Activated effector memory CD4-positive, alpha-beta T cell treated with Interleukin-2 at 50 U/mL for 16 hours (primary cell): ENCODE measurements around the gene SPOCD1.

Source experiments
- DNase-seq: peaks from one replicate; pipeline ENCODE4 v3.0.0-alpha.2; 2020

The SPOCD1 gene

DNA sequence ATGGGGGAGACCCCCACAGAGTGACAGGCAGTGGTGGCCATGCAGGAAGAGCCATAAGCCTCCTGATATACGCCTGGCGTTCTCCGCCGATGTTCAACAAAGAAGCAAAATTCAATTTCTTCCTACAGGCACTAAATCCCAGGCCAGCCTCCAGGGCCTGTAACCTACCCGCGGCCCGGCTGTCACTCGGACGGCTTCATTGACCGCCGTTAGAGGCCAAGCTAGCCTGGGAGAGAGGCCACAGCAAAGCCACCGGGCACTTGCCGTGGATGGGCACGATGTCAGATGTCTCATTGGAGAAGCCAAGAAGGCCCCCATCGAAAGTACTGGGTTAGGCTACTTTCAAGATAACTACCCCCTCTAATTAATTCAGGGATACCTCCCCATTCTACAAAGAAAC, 61.4 kb downstream of the SPOCD1 start:
- DNase-seq: no peak

DNA sequence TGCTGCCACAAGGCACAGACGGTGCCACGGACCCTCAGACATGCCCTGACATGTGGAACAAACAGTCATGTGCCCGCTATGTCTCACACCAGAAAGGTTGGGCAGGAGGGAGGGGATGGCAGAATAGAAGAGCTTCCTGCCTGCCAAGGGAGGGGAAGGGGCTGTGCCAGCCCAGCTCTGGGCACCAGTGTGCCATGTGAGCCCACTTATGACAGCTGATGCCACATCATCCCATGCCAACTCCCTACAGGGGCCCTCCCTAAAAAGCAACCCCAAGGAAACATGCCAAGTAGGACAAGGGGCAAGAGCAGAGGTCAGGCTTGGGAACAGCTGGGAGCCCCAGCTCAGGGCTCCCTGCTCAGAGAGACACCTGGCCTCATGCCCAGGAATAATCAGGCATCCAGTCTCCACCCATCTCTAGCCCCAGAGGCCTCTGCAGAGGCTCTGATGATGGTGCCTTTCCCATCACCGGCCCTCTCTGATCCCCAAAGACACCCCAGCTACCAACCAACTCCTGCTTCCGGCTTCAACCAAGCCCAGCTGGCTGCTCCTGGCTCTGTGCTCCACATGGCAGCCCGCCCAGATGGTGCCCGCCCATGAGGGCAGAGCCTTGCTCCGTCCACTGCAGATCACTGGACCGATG, 62.0 kb downstream of the SPOCD1 start:
- no peak for DNase-seq

DNA sequence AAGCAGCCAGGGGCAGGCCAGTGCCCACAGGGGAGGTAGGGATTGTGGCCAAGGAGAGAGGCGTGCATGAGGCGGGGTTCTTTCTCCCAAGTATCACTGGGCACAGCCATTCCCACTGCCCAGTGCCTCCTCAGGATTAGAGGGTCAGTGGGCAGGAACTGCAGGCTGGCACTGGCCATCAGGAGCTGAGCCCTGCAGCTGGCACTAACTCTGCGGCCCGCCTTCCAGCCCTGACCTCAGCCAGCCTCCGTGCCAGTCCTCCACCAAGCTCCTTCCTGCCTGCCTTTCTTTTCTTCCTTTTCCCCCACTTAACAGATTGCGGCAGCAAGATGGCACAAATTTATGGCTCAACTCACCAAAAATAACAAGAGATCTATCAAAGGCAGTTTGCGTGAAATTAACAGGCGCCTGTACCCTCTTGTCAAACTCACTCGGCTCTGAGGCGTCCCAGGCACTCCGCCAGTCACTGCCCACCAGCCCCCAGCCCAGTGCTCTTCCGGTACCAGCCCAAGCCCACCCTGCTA, 62.8 kb downstream of the SPOCD1 start:
- no peak for DNase-seq

DNA sequence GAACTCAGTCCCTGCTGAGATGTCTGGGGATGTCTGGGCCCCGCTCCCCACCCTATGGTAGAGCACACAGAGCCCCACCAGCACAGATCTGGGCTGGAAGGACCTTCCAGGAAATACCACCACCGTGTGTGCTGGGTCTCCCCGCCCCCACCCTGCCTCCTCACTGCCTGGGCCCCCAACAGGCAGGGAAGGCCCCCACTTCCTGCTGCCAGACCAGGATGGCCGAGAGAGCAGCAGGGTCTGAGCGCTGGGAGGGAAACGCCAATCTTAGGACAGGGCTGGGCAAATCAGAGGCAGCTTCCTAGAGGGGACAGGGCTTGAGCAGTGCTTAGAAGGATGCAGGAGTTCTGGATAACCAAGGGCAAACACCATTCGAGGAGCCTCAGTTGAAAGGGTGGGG, 63.6 kb downstream of the SPOCD1 start:
- no peak for DNase-seq

DNA sequence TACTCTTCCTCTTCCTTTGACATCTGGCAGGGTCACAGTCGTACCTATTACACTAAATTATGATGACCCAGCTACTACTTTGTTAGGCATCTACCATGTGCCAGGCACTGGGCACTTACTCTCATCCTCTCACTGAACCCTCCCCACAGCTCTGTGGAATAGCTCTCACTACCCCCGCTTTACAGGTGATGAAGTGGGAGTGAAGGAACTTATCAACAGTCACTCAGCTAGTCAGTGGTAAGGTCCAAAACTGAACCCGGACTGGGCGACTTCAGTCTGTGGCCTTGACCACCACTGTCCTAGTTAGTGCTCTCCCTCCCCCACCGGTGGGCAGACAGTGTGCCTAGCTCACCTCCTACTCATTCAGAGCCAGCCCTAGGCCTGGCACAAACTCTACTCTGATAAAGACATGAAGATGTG, 64.0 kb downstream of the SPOCD1 start:
- DNase-seq: no peak

DNA sequence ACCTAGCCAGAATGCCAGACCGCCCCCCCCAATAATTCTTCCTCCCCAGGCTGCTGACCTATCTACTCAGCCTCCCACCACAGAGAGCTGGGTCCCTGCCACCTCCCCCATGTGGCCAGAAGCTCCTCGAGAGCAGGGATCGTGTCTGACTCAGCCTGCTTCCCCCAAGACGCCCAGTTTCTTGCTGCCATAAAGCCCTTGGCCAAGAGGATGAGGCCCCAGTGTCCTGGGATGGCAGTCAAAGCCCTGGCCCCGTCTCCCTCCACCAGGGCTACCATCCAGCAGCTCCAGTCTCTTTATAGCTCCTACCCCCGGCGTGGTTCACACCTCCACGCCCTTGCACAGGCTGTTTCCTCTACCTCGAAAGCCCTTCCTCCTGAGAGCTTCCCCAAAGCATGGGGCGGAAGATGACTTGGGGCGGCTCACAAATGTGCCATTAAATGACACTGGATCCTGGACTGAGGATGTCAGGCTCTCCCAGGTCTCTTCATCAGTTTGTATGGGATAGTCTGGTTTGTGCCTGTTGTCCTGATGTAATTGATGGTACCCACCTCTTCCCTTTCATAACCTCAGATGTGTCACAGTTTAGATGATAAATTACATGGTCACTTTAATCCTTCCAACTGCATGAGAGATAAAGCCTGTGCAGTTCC, 64.8 kb downstream of the SPOCD1 start:
- peak; percentile 22 for DNase-seq

DNA sequence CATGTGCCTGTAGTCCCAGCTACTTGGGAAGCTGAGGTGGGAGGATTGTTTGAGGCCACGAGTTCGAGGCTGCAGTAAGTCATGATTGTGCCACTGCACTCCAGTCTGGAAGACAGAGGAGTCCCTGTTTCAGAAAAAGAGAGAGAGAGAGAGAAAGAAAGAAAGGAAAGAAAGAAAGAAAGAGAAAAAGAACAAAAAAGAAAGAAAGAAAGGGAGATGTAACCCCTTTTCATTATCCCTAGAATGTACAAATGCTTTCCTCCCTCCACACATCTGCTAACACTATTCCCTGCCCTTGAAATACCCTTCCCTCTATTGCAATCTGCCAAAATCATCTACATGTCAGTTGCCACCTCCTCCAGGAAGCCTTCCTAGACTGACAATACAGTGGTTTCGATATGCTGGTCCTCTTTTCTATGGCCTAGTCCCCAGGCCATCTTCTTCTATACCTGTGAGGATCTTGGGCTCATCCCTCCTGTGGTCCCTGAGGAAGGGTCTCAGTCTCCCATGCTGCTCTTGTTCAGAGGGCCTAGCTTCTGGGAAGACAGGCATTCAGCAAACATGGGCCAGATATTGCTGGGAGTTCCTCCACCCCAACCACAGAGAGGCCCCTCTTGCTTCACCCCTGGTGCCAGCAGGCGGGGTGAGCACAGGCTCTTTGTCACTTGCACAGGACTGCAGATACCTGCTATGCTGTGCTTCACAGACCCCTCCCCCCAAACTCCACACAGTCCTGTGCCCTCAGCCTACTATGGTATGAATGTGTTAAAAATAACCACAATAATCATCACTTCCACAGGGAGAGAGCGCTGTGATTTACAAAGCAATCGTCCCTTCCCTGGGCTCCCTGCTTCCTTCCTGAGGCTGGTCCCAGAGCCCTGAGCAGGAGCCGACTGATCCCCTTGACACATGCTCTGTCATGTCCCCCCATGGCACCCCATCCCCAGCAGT, 65.8 kb downstream of the SPOCD1 start:
- no peak for DNase-seq

DNA sequence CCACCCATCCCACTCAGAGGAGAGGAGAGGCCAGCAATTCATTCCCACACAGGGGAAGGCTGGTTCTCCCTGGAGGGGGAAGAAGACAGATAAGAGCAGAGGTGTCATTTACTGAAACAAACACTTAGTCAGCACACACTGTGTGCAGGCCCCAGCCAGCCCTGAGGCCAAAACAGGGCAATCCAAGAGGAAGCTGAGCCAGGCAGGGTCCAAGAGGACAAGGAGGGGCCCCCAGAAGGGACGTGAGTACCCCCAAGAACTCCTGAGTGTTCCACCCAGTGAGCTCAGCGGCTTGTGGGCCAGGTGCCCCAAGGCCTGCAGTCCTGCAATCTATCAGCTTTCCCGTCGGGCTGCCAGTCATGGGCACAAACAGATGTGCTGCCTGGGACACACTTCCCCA, 67.5 kb downstream of the SPOCD1 start:
- DNase-seq: no peak

DNA sequence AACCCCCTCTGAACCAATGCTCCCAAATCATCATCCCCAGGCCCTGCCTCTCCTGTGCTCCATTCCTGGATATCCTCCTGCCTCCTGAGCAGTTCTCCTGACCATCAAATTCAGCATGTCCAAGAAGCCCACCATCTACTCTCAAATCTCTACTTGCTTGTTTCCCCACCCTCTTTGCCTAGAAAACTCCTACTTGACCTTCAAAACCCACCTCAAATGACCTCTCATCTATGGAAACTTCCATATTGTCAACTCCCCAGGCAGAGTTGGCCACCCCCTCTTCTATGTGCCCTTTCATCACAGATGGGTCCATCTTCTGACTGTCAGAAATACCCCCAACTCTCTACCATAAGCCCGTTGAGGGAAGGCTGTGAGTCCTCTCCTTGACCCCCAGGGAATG, 68.5 kb downstream of the SPOCD1 start:
- no peak for DNase-seq

DNA sequence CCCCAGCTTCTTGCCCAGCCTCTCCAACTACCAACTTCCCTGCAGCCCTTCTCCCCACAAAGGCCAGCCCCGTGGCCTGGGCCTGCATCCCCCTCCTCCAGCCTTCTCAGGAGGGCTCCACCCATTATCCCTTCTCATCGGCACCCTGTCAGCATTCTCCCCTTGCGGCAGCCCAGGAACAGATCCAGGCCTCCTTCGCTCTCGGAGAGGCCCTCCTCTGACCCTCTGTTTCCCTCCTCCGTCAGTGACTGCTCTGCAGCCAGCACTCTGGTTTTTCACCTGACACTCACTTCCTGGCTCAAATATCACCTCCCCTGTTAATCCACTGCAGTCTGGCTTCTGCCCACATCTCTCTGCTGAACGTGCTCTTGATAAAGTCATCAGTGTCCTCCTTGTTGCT, 69.1 kb downstream of the SPOCD1 start:
- DNase-seq: no peak

DNA sequence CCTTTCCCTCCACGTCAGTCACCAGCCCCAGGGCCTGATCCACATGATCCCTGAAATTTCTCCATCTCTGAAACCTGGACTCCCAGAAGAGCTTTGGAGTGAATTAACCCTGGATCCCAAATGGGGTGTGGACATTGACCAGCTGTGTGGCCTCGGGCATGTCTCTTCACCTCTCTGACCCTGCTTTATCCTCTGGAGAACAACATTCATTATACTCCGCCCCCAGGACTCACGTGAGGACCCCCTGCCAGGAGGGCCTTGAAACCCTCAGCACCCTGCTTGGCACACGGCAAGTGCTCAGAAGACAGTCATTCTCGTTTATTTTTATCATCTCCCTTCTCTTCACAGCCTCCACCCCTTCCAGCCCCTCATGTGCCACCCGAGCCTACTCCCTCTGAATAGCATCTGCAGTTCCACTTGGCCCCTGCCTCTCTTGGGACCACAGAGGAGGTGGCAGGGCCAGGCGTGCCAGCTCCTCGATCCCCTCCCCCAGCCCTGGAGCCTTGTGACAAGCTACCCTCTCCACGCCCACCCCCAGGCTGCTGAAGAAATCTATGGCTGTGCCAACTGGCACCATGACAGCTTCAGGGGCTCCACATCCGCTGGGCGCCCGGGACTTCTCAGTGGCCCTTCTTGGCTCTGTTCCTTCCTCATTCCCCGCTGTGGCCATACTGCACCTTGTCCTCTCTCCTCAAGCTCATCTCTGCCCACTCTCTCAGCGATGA, 69.7 kb downstream of the SPOCD1 start:
- DNase-seq: no peak

DNA sequence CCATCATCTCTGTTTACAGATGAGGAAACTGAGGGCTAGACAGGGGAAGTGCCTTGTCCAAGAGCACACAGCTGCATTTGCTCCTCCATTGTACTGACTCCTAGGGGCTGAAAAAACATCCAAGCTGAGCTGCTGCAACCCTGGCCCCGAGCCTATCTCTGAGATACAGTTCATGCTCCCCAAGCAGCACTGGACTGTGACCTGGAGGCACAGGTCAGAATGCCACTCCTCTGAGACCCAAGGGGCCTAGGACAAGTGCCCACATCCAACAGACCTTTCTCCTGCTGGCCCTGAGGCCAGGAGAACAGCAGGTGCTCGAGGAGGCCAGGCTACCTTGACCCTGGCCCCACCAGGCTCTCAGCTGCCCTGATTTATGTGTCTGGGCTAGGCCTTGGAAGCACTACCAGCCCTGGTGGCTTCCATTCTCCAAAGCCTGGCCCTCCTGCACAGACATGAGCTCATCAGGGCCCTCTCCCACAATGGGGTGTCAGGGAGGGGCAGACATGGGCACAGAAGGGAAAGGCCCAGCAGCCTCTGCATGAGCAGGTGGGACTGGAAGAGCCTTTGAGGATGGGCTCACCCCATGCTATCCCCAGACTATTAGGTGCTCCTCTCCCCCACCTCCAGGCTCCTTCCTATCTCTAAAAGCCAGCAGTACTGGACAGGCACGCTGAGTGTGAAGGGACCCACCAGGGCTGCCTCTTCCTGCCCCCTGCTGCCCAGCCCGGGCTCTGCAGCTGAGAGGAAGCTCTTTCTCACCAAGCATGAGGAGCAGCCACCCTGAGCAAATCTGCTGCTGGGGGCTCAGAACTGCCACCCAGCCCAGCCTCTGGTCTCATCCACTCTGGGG, 70.5 kb downstream of the SPOCD1 start:
- peak; percentile 28 for DNase-seq

DNA sequence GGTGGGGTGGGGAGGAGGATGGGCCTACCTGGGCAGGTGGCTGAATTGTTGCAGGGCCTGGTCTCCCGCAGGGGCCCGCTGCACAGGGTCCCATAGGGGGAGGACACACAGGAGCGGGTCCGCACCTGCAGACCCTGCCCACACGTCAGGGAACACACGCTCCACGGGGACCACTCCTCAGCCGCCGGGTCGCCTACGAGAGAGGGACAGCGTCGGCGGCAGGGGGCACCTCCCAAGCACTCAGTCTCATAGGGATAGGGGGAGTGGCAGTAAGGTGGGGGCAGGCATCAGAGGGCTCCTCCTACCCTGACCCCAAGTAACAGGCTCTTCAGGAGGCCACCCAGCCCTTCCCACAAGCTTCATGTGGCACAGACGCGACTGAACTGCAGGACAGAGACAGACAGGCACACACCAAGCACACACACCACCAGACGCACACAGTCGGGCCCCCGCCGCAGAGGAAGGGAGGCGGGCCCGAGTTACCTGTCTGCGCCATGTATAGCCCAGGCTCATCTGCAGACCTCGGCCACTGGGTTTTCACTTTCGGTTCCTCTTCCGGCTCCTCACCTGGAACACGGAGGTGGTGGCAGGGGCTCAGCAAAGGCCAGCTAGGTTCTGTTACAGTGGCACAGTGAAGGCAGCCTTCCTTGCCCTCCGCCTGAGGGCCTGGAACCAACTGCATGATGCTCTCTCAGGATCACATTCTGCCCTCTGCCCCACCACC, 71.5 kb downstream of the SPOCD1 start:
- no peak for DNase-seq

DNA sequence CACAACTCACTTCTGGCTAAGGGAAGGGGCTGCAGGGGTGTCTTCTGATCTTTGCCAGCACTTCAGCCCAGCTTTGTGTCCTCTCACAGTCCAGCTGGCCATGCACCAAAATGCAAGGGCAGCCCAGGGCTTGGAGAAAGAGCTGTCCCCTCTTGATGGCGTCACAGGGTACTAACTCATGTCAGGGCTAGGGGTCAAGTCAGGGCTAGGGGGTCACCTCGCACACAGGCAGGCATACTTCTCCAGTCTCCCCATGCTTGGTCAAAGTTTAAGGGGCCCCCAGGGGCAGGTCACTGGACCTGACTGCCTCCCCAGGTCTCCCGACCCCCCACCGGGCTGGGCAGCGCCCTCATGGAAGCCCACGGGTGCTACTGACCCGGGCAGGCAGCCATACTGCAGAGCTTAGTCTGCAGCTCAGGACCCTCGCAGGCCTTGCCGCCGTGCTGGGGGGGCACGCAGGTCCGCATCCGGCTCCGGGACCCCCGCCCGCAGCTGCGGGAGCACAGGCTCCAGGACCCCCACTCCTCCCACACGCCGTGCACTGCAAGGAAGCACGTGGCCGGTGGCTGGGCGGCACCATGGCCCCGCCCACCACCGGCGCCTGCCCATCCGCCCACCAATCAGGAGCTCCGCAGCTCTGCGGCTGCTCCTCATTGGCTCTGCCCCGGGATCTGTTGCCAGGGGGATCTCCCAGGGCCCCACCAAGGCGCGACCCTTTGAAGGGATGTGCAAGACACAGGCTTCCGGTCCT, 73.2 kb downstream of the SPOCD1 start:
- no peak for DNase-seq
